HG03432 (cell line): ENCODE results near the gene RALGAPA2.
A peak's percentile ranks its signal among the peaks of the same experiment; 100 is the strongest.

Source experiments
- ATAC-seq: cut with Tn5 transposase; IDR thresholded peaks from one replicate; pipeline ENCODE4 v1.9.1; 2021; ENCODE audit warnings: mild to moderate bottlenecking, moderate library complexity; ENCODE audit not compliant: unreplicated experiment

Gene RALGAPA2

GRCh38 chr20:20637998-20638725 lies 74.3 kb downstream of the RALGAPA2 start:
- no peak for ATAC-seq

GRCh38 chr20:20635006-20635405 lies 77.4 kb downstream of the RALGAPA2 start:
- no peak for ATAC-seq

- ATAC-seq = no peak
Observed at GRCh38 chr20:20632644-20633043, 79.8 kb downstream of the RALGAPA2 start.

- no peak for ATAC-seq
Observed at GRCh38 chr20:20630551-20630950, 81.9 kb downstream of the RALGAPA2 start.

- ATAC-seq = no peak
Observed at GRCh38 chr20:20629556-20630188, 82.8 kb downstream of the RALGAPA2 start.

GRCh38 chr20:20628314-20628713 lies 84.1 kb downstream of the RALGAPA2 start:
- no peak for ATAC-seq

- ATAC-seq = no peak
Observed at GRCh38 chr20:20627471-20627870, 85.0 kb downstream of the RALGAPA2 start.

- no peak for ATAC-seq
Observed at GRCh38 chr20:20624914-20625313, 87.5 kb downstream of the RALGAPA2 start.

- ATAC-seq = no peak
Observed at GRCh38 chr20:20621195-20621594, 91.2 kb downstream of the RALGAPA2 start.

GRCh38 chr20:20614391-20614790 lies 98.1 kb downstream of the RALGAPA2 start:
- ATAC-seq = no peak

- no peak for ATAC-seq
Observed at GRCh38 chr20:20612251-20612650, 100.2 kb downstream of the RALGAPA2 start.

GRCh38 chr20:20611167-20611566 lies 101.3 kb downstream of the RALGAPA2 start:
- ATAC-seq = no peak

- no peak for ATAC-seq
Observed at GRCh38 chr20:20609522-20609921, 102.9 kb downstream of the RALGAPA2 start.

- ATAC-seq = no peak
Observed at GRCh38 chr20:20608641-20609040, 103.8 kb downstream of the RALGAPA2 start.

- no peak for ATAC-seq
Observed at GRCh38 chr20:20608041-20608440, 104.4 kb downstream of the RALGAPA2 start.

- no peak for ATAC-seq
Observed at GRCh38 chr20:20606881-20607280, 105.6 kb downstream of the RALGAPA2 start.

- no peak for ATAC-seq
Observed at GRCh38 chr20:20606050-20606449, 106.4 kb downstream of the RALGAPA2 start.

GRCh38 chr20:20604907-20605306 lies 107.5 kb downstream of the RALGAPA2 start:
- no peak for ATAC-seq

- ATAC-seq = no peak
Observed at GRCh38 chr20:20604357-20604756, 108.1 kb downstream of the RALGAPA2 start.

- ATAC-seq = peak; percentile 99
Observed at GRCh38 chr20:20603339-20603990, 109.0 kb downstream of the RALGAPA2 start.

- ATAC-seq = no peak
Observed at GRCh38 chr20:20597966-20598365, 114.5 kb downstream of the RALGAPA2 start.

GRCh38 chr20:20594171-20594530 lies 118.3 kb downstream of the RALGAPA2 start:
- no peak for ATAC-seq
